GM23338 (cell line): ENCODE measurements around the gene GNG4. TPM values are rescaled to one million over a fixed set of nuclear protein-coding genes. Genes with fewer than 3 reads are reported as not detected.

Experiments used
- ATAC-seq: fragments of 200-7000 bp; cut with Tn5 transposase; 3 replicates; pipeline ENCODE4 v1.9.1; 2020
- DNase-seq: peaks from one replicate; pipeline ENCODE4 v3.0.0-alpha.2; 2015; ENCODE audit warnings: low spot score
- H2AFZ ChIP-seq: fragments of 200-600 bp; sonication (generic); 2 replicates; pipeline ENCODE4 v1.8.0; 2016; ENCODE audit warnings: antibody characterized with exemption, mild to moderate bottlenecking, moderate library complexity
- H3F3A ChIP-seq: fragments of 200-600 bp; sonication (generic); replicated peaks from 2 replicates; pipeline ENCODE4 v1.8.0; 2017; ENCODE audit warnings: antibody characterized with exemption, mixed run types, low read depth
- H3K27ac ChIP-seq: fragments of 200-600 bp; sonication (generic); 2 replicates; pipeline ENCODE4 v1.6.1; 2016; ENCODE audit warnings: low read depth
- H3K27me3 ChIP-seq: fragments of 200-600 bp; sonication (generic); 2 replicates; pipeline ENCODE4 v1.8.0; 2016; ENCODE audit warnings: mild to moderate bottlenecking, mixed run types, moderate library complexity; ENCODE audit not compliant: insufficient read depth
- H3K36me3 ChIP-seq: fragments of 200-600 bp; sonication (generic); 2 replicates; pipeline ENCODE4 v1.8.0; 2016; ENCODE audit warnings: mild to moderate bottlenecking; ENCODE audit not compliant: insufficient read depth
- H3K4me1 ChIP-seq: fragments of 200-600 bp; sonication (generic); 2 replicates; pipeline ENCODE4 v1.8.0; 2016; ENCODE audit warnings: mild to moderate bottlenecking, moderate library complexity; ENCODE audit not compliant: insufficient read depth
- H3K4me2 ChIP-seq: fragments of 200-600 bp; sonication (generic); 2 replicates; pipeline ENCODE4 v1.7.1; 2017; ENCODE audit warnings: mixed run types
- H3K4me3 ChIP-seq: fragments of 200-600 bp; sonication (generic); 2 replicates; pipeline ENCODE4 v1.6.1; 2016; ENCODE audit warnings: mixed run types
- H3K79me2 ChIP-seq: fragments of 200-600 bp; sonication (generic); replicated peaks from 2 replicates; pipeline ENCODE4 v1.8.0; 2017; ENCODE audit warnings: mild to moderate bottlenecking; ENCODE audit not compliant: insufficient read depth
- H3K9me2 ChIP-seq: fragments of 200-600 bp; sonication (generic); 2 replicates; pipeline ENCODE4 v1.8.0; 2017; ENCODE audit not compliant: insufficient read depth
- H4K20me1 ChIP-seq: fragments of 200-600 bp; sonication (generic); replicated peaks from 2 replicates; pipeline ENCODE4 v1.8.0; 2017; ENCODE audit warnings: mild to moderate bottlenecking; ENCODE audit not compliant: insufficient read depth
- H3K27ac Mint-ChIP-seq: 2 replicates; pipeline ENCODE4 v1.8.0; 2020; ENCODE audit warnings: inconsistent platforms, mild to moderate bottlenecking, moderate library complexity, mixed read lengths
- H3K27me3 Mint-ChIP-seq: 3 replicates; pipeline ENCODE4 v1.8.0; 2022; ENCODE audit warnings: low read depth, mild to moderate bottlenecking, moderate library complexity, mixed read lengths, inconsistent platforms; ENCODE audit not compliant: insufficient read depth, poor library complexity
- H3K36me3 Mint-ChIP-seq: 3 replicates; pipeline ENCODE4 v1.8.0; 2021; ENCODE audit warnings: low read depth, mild to moderate bottlenecking, inconsistent platforms, moderate library complexity, mixed read lengths
- H3K4me1 Mint-ChIP-seq: 3 replicates; pipeline ENCODE4 v1.8.0; 2020; ENCODE audit warnings: mild to moderate bottlenecking, inconsistent platforms, mixed read lengths
- H3K4me3 Mint-ChIP-seq: 3 replicates; pipeline ENCODE4 v1.8.0; 2021; ENCODE audit warnings: moderate library complexity, mild to moderate bottlenecking, inconsistent platforms, mixed read lengths
- H3K9me3 Mint-ChIP-seq: 3 replicates; pipeline ENCODE4 v1.8.0; 2020; ENCODE audit warnings: moderate library complexity, mild to moderate bottlenecking, inconsistent platforms, mixed read lengths
- EZH2 ChIP-seq: fragments of 200-600 bp; sonication (generic); IDR thresholded peaks from one replicate; pipeline ENCODE4 v1.8.0; 2017; ENCODE audit warnings: antibody characterized with exemption, mild to moderate bottlenecking, low read depth; ENCODE audit not compliant: unreplicated experiment
- JUNB ChIP-seq: IDR thresholded peaks from one replicate; pipeline ENCODE4 v1.6.1; 2016; ENCODE audit warnings: antibody characterized with exemption; ENCODE audit not compliant: unreplicated experiment
- ZNF114 ChIP-seq: fragments of 250-450 bp; sonication (Bioruptor Pico); IDR thresholded peaks from 2 replicates; pipeline ENCODE4 v1.5.0; 2020; ENCODE audit warnings: mild to moderate bottlenecking, moderate library complexity
- polyA plus RNA-seq: library from polyadenylated mRNA; unstranded; fragments of >200 nt; fragmentation: Nextera tagmentation; extraction: Ambion mirVana; gene quantifications from 2 replicates; pipeline ENCODE4 v1.2.1, GENCODE V29; 2016
- small RNA-seq: library from RNA; depleted of rRNA; stranded (forward); fragments of <200 nt; gene quantifications from one replicate; pipeline ENCODE3, GENCODE V24; 2014; ENCODE audit warnings: low replicate concordance
- total RNA-seq: library from RNA; depleted of rRNA; stranded (reverse); fragments of >200 nt; shearing (Covaris generic); gene quantifications from 2 replicates; pipeline ENCODE4 v1.2.3, GENCODE V29; 2014; rRNA removed
- TF ChIP-seq, protein P1 (sequence below), 2 experiments: fragments of 200-600 bp in 1 of 2; sonication (generic) in 1 of 2; conservative IDR thresholded peaks; 2 replicates each; pipeline versions ENCODE4 v1.5.1 to v1.6.1; 2016 to 2017; ENCODE audit warnings: antibody characterized with exemption in 2 of 2, low read depth in 2 of 2, mild to moderate bottlenecking in 2 of 2, moderate library complexity in 1 of 2
- TF ChIP-seq, protein P2 (sequence below): IDR thresholded peaks from 2 replicates; pipeline ENCODE4 v1.6.1; 2016; ENCODE audit warnings: antibody characterized with exemption

The GNG4 gene
- total and polyA plus RNA-seq, 2 experiments from 2014 or later, result 40.2 to 49.2 TPM

DNA sequence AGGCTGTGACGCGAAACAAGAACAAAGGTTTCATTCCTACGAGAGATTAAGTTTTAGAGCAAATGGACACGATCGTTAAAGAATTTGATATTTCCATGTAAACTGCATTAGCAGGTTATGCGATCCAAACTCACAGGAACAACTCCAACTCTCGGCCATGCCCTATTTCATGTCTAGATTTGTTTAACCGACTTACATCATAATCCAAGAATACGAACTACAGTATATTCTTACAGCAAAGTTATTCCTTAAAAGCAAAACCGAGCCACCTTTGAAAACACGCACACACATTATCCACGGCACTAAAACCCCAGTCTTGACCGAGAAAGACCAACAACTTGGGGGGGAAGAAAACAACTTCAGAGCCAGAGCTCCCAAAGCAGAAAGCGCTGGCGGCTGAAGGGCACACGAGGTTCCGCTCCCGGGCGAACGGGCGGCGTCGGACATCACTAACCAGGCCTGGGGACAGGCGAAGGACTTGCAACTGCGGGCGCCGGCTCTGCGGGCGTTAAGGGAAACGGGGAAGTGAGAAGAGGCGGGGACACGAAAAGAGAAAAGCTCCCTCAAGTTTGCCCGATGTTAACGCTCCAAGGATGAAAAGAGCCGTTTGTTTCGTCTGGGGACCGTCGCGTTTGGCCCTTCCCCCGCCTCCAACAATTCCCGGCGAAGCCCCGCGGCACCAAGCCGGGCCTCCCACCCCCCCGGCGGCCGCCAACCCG, 146.0 kb downstream of the GNG4 start (continued):
- TF ChIP-seq, protein P1, sequence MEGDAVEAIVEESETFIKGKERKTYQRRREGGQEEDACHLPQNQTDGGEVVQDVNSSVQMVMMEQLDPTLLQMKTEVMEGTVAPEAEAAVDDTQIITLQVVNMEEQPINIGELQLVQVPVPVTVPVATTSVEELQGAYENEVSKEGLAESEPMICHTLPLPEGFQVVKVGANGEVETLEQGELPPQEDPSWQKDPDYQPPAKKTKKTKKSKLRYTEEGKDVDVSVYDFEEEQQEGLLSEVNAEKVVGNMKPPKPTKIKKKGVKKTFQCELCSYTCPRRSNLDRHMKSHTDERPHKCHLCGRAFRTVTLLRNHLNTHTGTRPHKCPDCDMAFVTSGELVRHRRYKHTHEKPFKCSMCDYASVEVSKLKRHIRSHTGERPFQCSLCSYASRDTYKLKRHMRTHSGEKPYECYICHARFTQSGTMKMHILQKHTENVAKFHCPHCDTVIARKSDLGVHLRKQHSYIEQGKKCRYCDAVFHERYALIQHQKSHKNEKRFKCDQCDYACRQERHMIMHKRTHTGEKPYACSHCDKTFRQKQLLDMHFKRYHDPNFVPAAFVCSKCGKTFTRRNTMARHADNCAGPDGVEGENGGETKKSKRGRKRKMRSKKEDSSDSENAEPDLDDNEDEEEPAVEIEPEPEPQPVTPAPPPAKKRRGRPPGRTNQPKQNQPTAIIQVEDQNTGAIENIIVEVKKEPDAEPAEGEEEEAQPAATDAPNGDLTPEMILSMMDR (conservative IDR thresholded peaks at IDR 0.05; ENCODE audit: low read depth in 2 of 2), result no peak

DNA sequence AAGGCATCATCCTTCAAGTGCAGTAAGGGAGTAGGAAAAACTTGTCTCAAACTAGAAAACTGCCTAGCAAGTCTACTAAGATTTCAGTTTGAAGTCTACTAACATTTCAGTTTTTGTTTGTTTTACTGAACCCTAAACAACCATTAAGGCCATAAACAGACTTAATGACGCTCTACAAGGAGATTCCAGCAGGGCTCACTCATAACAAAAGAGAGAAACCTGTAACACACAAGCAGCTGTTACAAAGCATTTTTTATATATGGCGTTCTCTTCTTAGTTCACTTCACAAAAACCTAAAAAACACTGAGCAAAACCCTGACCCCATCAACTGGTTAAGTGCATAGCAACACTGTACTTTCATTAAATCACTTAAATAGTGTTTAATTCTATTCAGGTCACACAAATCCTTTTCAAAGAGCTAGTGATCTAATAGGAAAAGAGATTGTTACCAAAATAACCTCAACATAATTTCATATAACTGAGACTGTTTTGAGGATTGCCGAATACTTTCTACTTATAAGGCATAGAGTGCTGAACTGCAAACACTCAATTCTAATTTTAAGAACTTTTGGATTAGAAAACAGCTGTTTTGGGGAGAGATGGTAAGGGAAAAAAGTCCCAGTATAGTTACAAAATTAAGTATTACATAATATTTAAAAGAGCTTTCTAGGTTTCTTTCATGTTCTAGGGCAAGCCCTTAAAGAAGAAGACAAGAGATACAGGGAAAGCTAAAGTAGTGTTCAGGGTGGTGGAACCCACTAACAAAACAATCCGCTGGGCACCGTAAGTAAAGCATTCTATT, 146.8 kb downstream of the GNG4 start:
- Mint-ChIP-seq H3K36me3 (no peaks in the 10 kb centered on the region), H3K4me1 (peaks cover 17% of the 10 kb centered on the region), H3K27me3 (peaks cover 6% of the 10 kb centered on the region), H3K9me3 (no peaks in the 10 kb centered on the region; the same call in 2 of the 3 replicates), H3K4me3 (peak overlapping the region; percentile 93), H3K27ac (peak overlapping the region; percentile 85)
- peaks cover 19% of the 10 kb centered on the region for H3K4me1 ChIP-seq
- H3K79me2 ChIP-seq, result peaks cover 58% of the 10 kb centered on the region
- no peaks in the 10 kb centered on the region for H3K27me3 ChIP-seq
- peak overlapping the region; percentile 84; the same call in 1 of the 2 replicates for H2AFZ ChIP-seq
- no peaks in the 10 kb centered on the region; the same call in 1 of the 2 replicates for H3F3A ChIP-seq
- no peaks in the 10 kb centered on the region for H3K36me3 ChIP-seq
- peaks cover 17% of the 10 kb centered on the region for H4K20me1 ChIP-seq
- H3K9me2 ChIP-seq, result no peaks in the 10 kb centered on the region
- H3K4me2 ChIP-seq, result peak overlapping the region; percentile 86
- no peak for TF ChIP-seq ZNF114 (CRISPR knock-in tag)
- TF ChIP-seq EZH2, result no peak
- no peak for TF ChIP-seq JUNB
- no peak for ATAC-seq
- H3K4me3 ChIP-seq, result peak overlapping the region; percentile 74
- DNase-seq, result peak; percentile 34
- H3K27ac ChIP-seq, result no peak overlapping the region

DNA sequence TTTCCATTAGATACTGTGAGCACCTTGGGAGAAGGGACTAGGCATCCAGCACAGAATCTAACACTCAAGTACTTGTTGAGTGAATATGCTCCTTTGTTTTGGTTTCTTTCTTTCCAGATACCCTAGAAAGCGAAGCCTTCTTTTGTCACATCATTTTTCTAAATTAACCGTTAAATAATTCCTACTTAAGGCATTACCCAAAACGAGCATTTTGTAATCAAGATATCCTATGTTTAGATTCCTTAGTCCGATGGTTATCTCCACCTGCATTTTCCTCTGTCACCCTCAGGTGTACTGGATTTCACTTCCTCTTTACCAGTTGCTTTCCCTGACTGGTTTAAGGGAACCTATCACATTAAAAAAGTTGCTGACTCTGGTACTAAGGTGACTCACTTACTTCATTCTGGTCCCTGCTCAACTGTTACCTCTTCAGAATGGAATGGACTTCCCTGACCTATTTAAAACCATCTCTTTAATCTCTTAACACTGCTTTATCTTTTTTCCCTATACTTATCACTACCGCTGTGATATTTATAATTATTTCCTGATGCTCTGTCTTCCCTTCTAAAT, 148.5 kb downstream of the GNG4 start:
- Mint-ChIP-seq H3K36me3 (no peaks in the 10 kb centered on the region), H3K4me1 (peaks cover 20% of the 10 kb centered on the region), H3K27me3 (peaks cover 6% of the 10 kb centered on the region), H3K27ac (no peak overlapping the region), H3K9me3 (no peaks in the 10 kb centered on the region; the same call in 2 of the 3 replicates), H3K4me3 (peak overlapping the region; percentile 8; the same call in 1 of the 3 replicates)
- DNase-seq (peak; percentile 16), ATAC-seq (no peak)
- Histone ChIP-seq H3K9me2 (no peaks in the 10 kb centered on the region), H2AFZ (no peak overlapping the region), H3K36me3 (no peaks in the 10 kb centered on the region; the same call in 1 of the 2 replicates), H3K4me1 (peaks cover 19% of the 10 kb centered on the region), H4K20me1 (peaks cover 22% of the 10 kb centered on the region), H3K4me3 (no peak overlapping the region), H3K79me2 (peaks cover 75% of the 10 kb centered on the region), H3K27ac (0 out of 2 replicates have a peak overlapping the region, but pooled peaks have one; percentile 7), H3K4me2 (peak overlapping the region; percentile 36; the same call in 1 of the 2 replicates), H3K27me3 (no peaks in the 10 kb centered on the region), H3F3A (no peaks in the 10 kb centered on the region; the same call in 1 of the 2 replicates)
- TF ChIP-seq, protein P2, sequence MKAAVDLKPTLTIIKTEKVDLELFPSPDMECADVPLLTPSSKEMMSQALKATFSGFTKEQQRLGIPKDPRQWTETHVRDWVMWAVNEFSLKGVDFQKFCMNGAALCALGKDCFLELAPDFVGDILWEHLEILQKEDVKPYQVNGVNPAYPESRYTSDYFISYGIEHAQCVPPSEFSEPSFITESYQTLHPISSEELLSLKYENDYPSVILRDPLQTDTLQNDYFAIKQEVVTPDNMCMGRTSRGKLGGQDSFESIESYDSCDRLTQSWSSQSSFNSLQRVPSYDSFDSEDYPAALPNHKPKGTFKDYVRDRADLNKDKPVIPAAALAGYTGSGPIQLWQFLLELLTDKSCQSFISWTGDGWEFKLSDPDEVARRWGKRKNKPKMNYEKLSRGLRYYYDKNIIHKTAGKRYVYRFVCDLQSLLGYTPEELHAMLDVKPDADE, result no peak
- TF ChIP-seq ZNF114 (CRISPR knock-in tag), result no peak

Small RNA genes lying within 50 kb of the gene (small RNA-seq; reads per million reads assigned to genes)
- gene MTCO3P46 (not detected), gene MTND4LP21 (not detected)

Other genes with a start within 250 kb of the GNG4 start
- gene B3GALNT2, start 145.3 kb downstream of the GNG4 start, total RNA-seq, result 36.6 and 48.8 TPM in 2 replicates
- 12.8 and 14.4 TPM in 2 replicates for gene B3GALNT2, start 145.3 kb downstream of the GNG4 start, polyA plus RNA-seq
- 0.16 and 1.0 TPM in 2 replicates for gene LYST, start 217.1 kb upstream of the GNG4 start, total RNA-seq
- 0.14 and 0.21 TPM in 2 replicates for gene LYST, start 217.1 kb upstream of the GNG4 start, polyA plus RNA-seq